Stomach (tissue), 9 donors: Measurements from ENCODE around the gene KLHL1. TPM values are rescaled to one million over a fixed set of nuclear protein-coding genes. Genes with fewer than 3 reads are reported as not detected.

Experiments used
- DNase-seq, 2 donors: peaks; one replicate each; pipeline versions ENCODE4 v3.0.0 to v3.0.0-alpha.2; 2013 to 2019
- H3K27ac ChIP-seq, 5 donors: fragments of 200-600 bp in 4 of 5; sonication (generic) in 4 of 5; one replicate each; pipeline ENCODE4 v1.5.1; 2013 to 2019; ENCODE audit warnings: mild to moderate bottlenecking in 1 of 5, moderate library complexity in 1 of 5
- H3K27me3 ChIP-seq, 3 donors: fragments of 200-600 bp; sonication (generic); one replicate each; pipeline ENCODE4 v1.5.1; 2017 to 2019; ENCODE audit warnings: mixed run types in 1 of 3
- H3K36me3 ChIP-seq, 4 donors: fragments of 200-600 bp; sonication (generic); 1 replicate in 3 of 4; 2 replicates in 1 of 4; pipeline ENCODE4 v1.5.1; 2016 to 2019
- H3K4me1 ChIP-seq, 4 donors: fragments of 200-600 bp; sonication (generic); one replicate each; pipeline ENCODE4 v1.5.1; 2016 to 2019
- H3K4me3 ChIP-seq, 4 donors: fragments of 200-600 bp; sonication (generic) in 3 of 4; one replicate each; pipeline ENCODE4 v1.5.1; 2016 to 2019; ENCODE audit warnings: mild to moderate bottlenecking in 1 of 4
- H3K9me3 ChIP-seq, 4 donors: fragments of 200-600 bp; sonication (generic); one replicate each; pipeline ENCODE4 v1.5.1; 2016 to 2019
- CTCF ChIP-seq, 7 experiments: fragments of 450-650 bp in 4 of 7; fragments of 200-600 bp in 3 of 7; sonication (generic) in 3 of 7; IDR thresholded peaks; one replicate each; pipeline ENCODE4 v1.5.1; 2016 to 2019; ENCODE audit warnings: antibody characterized with exemption in 7 of 7, control low read depth in 2 of 7, mild to moderate bottlenecking in 1 of 7
- EP300 ChIP-seq: sonication (generic); formaldehyde crosslinking; IDR thresholded peaks from one replicate; pipeline ENCODE4 v1.6.1; 2017; ENCODE audit warnings: antibody characterized with exemption
- POLR2A ChIP-seq, 4 donors: fragments of 450-650 bp; IDR thresholded peaks; one replicate each; pipeline ENCODE4 v1.6.1; 2016; ENCODE audit warnings: antibody characterized with exemption in 4 of 4, control low read depth in 2 of 4, mild to moderate bottlenecking in 1 of 4, moderate library complexity in 1 of 4
- POLR2AphosphoS5 ChIP-seq, 3 donors: sonication (generic); formaldehyde crosslinking; IDR thresholded peaks; one replicate each; pipeline ENCODE4 v1.6.1; 2016; ENCODE audit warnings: antibody characterized with exemption in 3 of 3
- WGBS, 5 donors: extraction: QIAGEN DNeasy Blood & Tissue Kit in 3 of 5; methylation state at CpG; one replicate each; pipeline versions ENCODE4 v1.1.5 to v1.1.7; 2013 to 2018; 5-methylcytosine and 5-hydroxymethylcytosine counted together
- intact Hi-C: fragments of 100-400 bp; cut with DNase I; formaldehyde crosslinking; loops from one replicate; pipeline ENCODE4 v1.15.1; 2023; ENCODE audit warnings: low total_unique reads
- polyA plus RNA-seq, 3 donors: library from polyadenylated mRNA; stranded (reverse); fragments of 200-250 nt; gene quantifications; one replicate each; pipeline ENCODE4 v1.2.3, GENCODE V29; 2013
- total RNA-seq, 5 donors: library from RNA; depleted of rRNA; stranded (reverse); fragments of >200 nt; gene quantifications; one replicate each; pipeline versions ENCODE4 v1.1.0 to v1.2.3, GENCODE V29; 2014 to 2016
- donor health status: healthy with polysubstance abuse.
- donor health status: Bipolar disorder and iron deficiency.
- donor health status: healthy.

The KLHL1 gene
- total and polyA plus RNA-seq, 8 donors, result 0.14 to 0.45 (median 0.37) TPM; not detected in 5

- WGBS, 5 donors, result 64 to 76% (median 72%) methylated on average over 3 of the region's 3 CpGs
- TF ChIP-seq EP300 (no peak), POLR2AphosphoS5 (IDR thresholded peaks at IDR 0.05) (no peak), CTCF (IDR thresholded peaks at IDR 0.05) (no peak), POLR2A (IDR thresholded peaks at IDR 0.05) (no peak)
- intact Hi-C loops, result no loop called here
- Histone ChIP-seq H3K27ac (no peak overlapping the region), H3K27me3 (no peaks in the 10 kb centered on the region), H3K9me3 (peaks cover 0 to 11% (median 1%) of the 10 kb centered on the region in 4 donors), H3K4me1 (no peaks in the 10 kb centered on the region), H3K36me3 (no peaks in the 10 kb centered on the region), H3K4me3 (no peak overlapping the region)
- DNase-seq, result no peak
Measured at GRCh38 chr13:69677343-69677742, 430.9 kb downstream of the KLHL1 start.

GRCh38 chr13:69676286-69676685 is 432.0 kb downstream of the KLHL1 start:
- Histone ChIP-seq H3K36me3 (no peaks in the 10 kb centered on the region), H3K4me3 (no peak overlapping the region), H3K27me3 (no peaks in the 10 kb centered on the region), H3K9me3 (peaks cover 0 to 11% (median 1%) of the 10 kb centered on the region in 4 donors), H3K4me1 (no peaks in the 10 kb centered on the region), H3K27ac (no peak overlapping the region)
- no peak for TF ChIP-seq POLR2AphosphoS5 (IDR thresholded peaks at IDR 0.05)
- no peak for TF ChIP-seq EP300
- TF ChIP-seq CTCF (IDR thresholded peaks at IDR 0.05), result no peak
- no peak for TF ChIP-seq POLR2A (IDR thresholded peaks at IDR 0.05)
- intact Hi-C loops, result no loop called here
- DNase-seq, result no peak

- TF ChIP-seq POLR2AphosphoS5 (IDR thresholded peaks at IDR 0.05) (no peak), CTCF (IDR thresholded peaks at IDR 0.05) (no peak), EP300 (no peak), POLR2A (IDR thresholded peaks at IDR 0.05) (no peak)
- Histone ChIP-seq H3K27me3 (no peaks in the 10 kb centered on the region), H3K4me1 (no peaks in the 10 kb centered on the region), H3K4me3 (no peak overlapping the region), H3K9me3 (peaks cover 0 to 38% (median 19%) of the 10 kb centered on the region in 4 donors), H3K36me3 (no peaks in the 10 kb centered on the region), H3K27ac (no peak overlapping the region)
- DNase-seq, result no peak
- intact Hi-C loops, result no loop called here
- WGBS, 5 donors, result 74 to 96% (median 92%) methylated on average over 6 of the region's 6 CpGs
Measured at GRCh38 chr13:69660155-69660554, 448.1 kb downstream of the KLHL1 start.

GRCh38 chr13:69657676-69658075 is 450.6 kb downstream of the KLHL1 start:
- no peak overlapping the region for H3K27ac ChIP-seq
- intact Hi-C loops, result no loop called here
- H3K27me3 ChIP-seq, result no peaks in the 10 kb centered on the region
- no peak for TF ChIP-seq CTCF (IDR thresholded peaks at IDR 0.05)
- TF ChIP-seq EP300, result no peak
- no peak for TF ChIP-seq POLR2A (IDR thresholded peaks at IDR 0.05)
- no peak for TF ChIP-seq POLR2AphosphoS5 (IDR thresholded peaks at IDR 0.05)
- no peak overlapping the region for H3K4me3 ChIP-seq
- DNase-seq, result no peak
- H3K4me1 ChIP-seq, result no peaks in the 10 kb centered on the region
- H3K9me3 ChIP-seq, result peaks cover 0 to 43% (median 19%) of the 10 kb centered on the region in 4 donors
- 75 to 91% (median 87%) methylated on average over 2 of the region's 2 CpGs for WGBS, 5 donors
- no peaks in the 10 kb centered on the region for H3K36me3 ChIP-seq
